ENCODE data around the gene GLB1L3. TPM values are rescaled to one million over a fixed set of nuclear protein-coding genes. Genes with fewer than 3 reads are reported as not detected.

GLB1L3 gene
- total RNA-seq, 1 donor from 2014 or later: not detected

DNA sequence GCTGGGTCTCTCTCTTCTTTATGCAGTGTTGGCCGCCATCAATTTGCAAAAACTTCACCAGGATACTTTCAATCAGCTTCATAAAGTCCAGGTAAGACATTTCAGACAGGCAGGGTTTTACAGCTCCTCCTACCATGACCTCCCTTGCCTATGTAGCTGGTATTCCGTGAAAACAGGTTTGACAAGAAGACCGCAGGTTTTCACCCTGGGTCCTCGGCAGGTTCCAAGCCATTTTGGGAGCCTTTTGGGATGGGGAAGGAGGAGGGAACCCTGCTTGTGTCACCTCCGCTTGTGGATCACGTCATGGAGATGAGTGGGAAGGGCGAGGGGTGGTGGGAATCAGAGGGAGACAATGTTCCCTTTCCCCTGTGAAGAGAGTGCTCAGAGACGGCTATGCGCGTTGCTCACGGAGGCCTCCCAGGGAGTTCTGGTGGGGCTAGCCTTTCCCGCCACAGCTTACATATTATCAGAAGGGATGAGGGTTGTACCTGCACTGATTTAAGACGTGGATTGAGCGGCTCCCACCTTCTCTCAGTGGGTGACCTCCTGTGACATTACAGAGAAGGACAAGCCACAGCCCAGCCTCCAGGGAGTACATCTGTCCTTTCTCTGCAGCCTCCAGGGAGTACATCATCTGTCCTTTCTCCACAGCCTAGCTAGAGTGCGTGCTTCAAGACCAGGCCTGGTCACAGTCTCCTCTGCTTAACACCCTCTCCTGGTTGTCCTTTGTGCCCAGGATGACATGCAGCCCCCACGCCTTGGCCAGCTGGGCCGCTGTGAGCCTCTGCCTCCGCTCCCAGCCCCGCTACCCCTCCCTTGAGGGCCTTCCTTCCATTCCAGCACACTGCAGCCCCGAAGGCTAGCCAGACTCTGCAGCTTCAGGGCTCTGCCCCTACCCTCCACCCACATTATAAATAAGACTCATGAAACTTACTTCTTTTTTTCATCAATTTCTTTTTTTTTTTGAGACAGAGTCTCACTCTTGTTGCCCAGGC lies 17.2 kb downstream of the GLB1L3 start:
- TF ChIP-seq, protein P1, sequence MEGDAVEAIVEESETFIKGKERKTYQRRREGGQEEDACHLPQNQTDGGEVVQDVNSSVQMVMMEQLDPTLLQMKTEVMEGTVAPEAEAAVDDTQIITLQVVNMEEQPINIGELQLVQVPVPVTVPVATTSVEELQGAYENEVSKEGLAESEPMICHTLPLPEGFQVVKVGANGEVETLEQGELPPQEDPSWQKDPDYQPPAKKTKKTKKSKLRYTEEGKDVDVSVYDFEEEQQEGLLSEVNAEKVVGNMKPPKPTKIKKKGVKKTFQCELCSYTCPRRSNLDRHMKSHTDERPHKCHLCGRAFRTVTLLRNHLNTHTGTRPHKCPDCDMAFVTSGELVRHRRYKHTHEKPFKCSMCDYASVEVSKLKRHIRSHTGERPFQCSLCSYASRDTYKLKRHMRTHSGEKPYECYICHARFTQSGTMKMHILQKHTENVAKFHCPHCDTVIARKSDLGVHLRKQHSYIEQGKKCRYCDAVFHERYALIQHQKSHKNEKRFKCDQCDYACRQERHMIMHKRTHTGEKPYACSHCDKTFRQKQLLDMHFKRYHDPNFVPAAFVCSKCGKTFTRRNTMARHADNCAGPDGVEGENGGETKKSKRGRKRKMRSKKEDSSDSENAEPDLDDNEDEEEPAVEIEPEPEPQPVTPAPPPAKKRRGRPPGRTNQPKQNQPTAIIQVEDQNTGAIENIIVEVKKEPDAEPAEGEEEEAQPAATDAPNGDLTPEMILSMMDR (IDR thresholded peaks at IDR 0.05): no peak
- TF ChIP-seq EZH2 (IDR thresholded peaks at IDR 0.05): no peak
- no peak for TF ChIP-seq EZH2phosphoT487 (IDR thresholded peaks at IDR 0.05)
- no peak overlapping the region for H3K9ac ChIP-seq
- Mint-ChIP-seq H3K9me3 (no peaks in the 10 kb centered on the region), H3K36me3 (no peaks in the 10 kb centered on the region), H3K4me3 (no peak overlapping the region), H3K4me1 (peaks cover 16% of the 10 kb centered on the region), H3K27me3 (ENCODE audit: insufficient read depth, low read depth) (peaks cover 3% of the 10 kb centered on the region), H3K27ac (no peak overlapping the region)
- no peak for DNase-seq (ENCODE audit: low spot score)
- no peak overlapping the region for H3K4me2 ChIP-seq
- no peaks in the 10 kb centered on the region for H3K36me3 ChIP-seq
- H3K4me3 ChIP-seq: no peak overlapping the region
- H3K9me3 ChIP-seq (ENCODE audit: low read depth): no peaks in the 10 kb centered on the region
- H3K27ac ChIP-seq: no peak overlapping the region
- H3K4me1 ChIP-seq: no peaks in the 10 kb centered on the region
- H4K20me1 ChIP-seq (ENCODE audit: low read depth): no peaks in the 10 kb centered on the region
- no peaks in the 10 kb centered on the region for H3F3A ChIP-seq (ENCODE audit: low read depth)
- H3K27me3 ChIP-seq: no peaks in the 10 kb centered on the region
- H3K79me2 ChIP-seq (ENCODE audit: low read depth): no peaks in the 10 kb centered on the region
- H2AFZ ChIP-seq (replicated peaks): no peak overlapping the region

GRCh38 chr11:134294664-134295063 lies 18.5 kb downstream of the GLB1L3 start:
- H3K36me3 Mint-ChIP-seq: no peaks in the 10 kb centered on the region
- Histone ChIP-seq H3K27ac (no peak overlapping the region), H3K9me3 (ENCODE audit: low read depth) (no peaks in the 10 kb centered on the region), H4K20me1 (ENCODE audit: low read depth) (no peaks in the 10 kb centered on the region), H3K4me2 (no peak overlapping the region), H3K27me3 (no peaks in the 10 kb centered on the region), H3F3A (ENCODE audit: low read depth) (no peaks in the 10 kb centered on the region), H2AFZ (replicated peaks) (no peak overlapping the region), H3K9ac (no peak overlapping the region), H3K4me1 (no peaks in the 10 kb centered on the region), H3K36me3 (no peaks in the 10 kb centered on the region), H3K4me3 (no peak overlapping the region), H3K79me2 (ENCODE audit: low read depth) (no peaks in the 10 kb centered on the region)
- no peak overlapping the region for H3K4me3 Mint-ChIP-seq
- TF ChIP-seq, protein P1 (IDR thresholded peaks at IDR 0.05): no peak
- TF ChIP-seq EZH2phosphoT487 (IDR thresholded peaks at IDR 0.05): no peak
- TF ChIP-seq EZH2 (IDR thresholded peaks at IDR 0.05): no peak
- H3K27me3 Mint-ChIP-seq (ENCODE audit: insufficient read depth, low read depth): peaks cover 1% of the 10 kb centered on the region
- no peak overlapping the region for H3K27ac Mint-ChIP-seq
- no peak for DNase-seq (ENCODE audit: low spot score)
- no peaks in the 10 kb centered on the region for H3K9me3 Mint-ChIP-seq
- peaks cover 7% of the 10 kb centered on the region for H3K4me1 Mint-ChIP-seq

DNA sequence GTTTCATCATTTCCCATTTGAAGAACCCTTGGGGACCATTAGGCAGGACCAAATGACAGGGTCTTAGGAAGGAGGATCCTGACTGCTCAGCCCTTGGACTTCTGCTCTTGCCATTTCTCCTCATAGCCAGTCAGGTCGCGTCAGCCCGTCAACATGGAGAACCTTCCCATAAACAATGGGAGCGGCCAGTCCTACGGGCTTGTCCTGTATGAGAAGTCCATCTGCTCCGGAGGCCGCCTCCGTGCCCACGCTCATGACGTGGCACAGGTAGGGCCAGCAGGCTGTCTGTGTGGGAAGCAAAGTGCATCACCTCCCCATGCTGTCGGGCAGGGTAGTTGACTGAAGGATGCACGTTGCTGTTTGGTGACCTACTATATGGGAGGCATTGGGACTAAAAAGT lies 36.0 kb downstream of the GLB1L3 start:
- Mint-ChIP-seq H3K27ac (no peak overlapping the region), H3K4me3 (no peak overlapping the region), H3K36me3 (no peaks in the 10 kb centered on the region), H3K9me3 (peaks cover 4% of the 10 kb centered on the region), H3K4me1 (no peaks in the 10 kb centered on the region), H3K27me3 (ENCODE audit: insufficient read depth, low read depth) (peaks cover 8% of the 10 kb centered on the region)
- H2AFZ ChIP-seq (replicated peaks): no peak overlapping the region
- H3F3A ChIP-seq (ENCODE audit: low read depth): no peaks in the 10 kb centered on the region
- no peak overlapping the region for H3K9ac ChIP-seq
- H3K27me3 ChIP-seq: no peaks in the 10 kb centered on the region
- no peaks in the 10 kb centered on the region for H3K79me2 ChIP-seq (ENCODE audit: low read depth)
- H3K27ac ChIP-seq: no peak overlapping the region
- DNase-seq (ENCODE audit: low spot score): no peak
- TF ChIP-seq EZH2 (IDR thresholded peaks at IDR 0.05) (no peak), EZH2phosphoT487 (IDR thresholded peaks at IDR 0.05) (no peak)
- TF ChIP-seq, protein P1 (IDR thresholded peaks at IDR 0.05): no peak
- H4K20me1 ChIP-seq (ENCODE audit: low read depth): no peaks in the 10 kb centered on the region
- H3K4me2 ChIP-seq: no peak overlapping the region
- H3K9me3 ChIP-seq (ENCODE audit: low read depth): peaks cover 6% of the 10 kb centered on the region
- no peaks in the 10 kb centered on the region for H3K36me3 ChIP-seq
- H3K4me3 ChIP-seq: no peak overlapping the region
- no peaks in the 10 kb centered on the region for H3K4me1 ChIP-seq

Data from neural progenitor cell (in vitro differentiated cells).